ENCODE results near the gene CIRBP.

The CIRBP gene

GRCh38 chr19:1259876-1260748, 9.0 kb upstream of the CIRBP start:
- no peak for DNase-seq (ENCODE audit: low read depth)
- H3K4me3 ChIP-seq (ENCODE audit: low read depth, low read length), result peak overlapping the region; percentile 54
- TF ChIP-seq CTCF (IDR thresholded peaks at IDR 0.05; ENCODE audit: low read depth, low read length, missing control alignments), result no peak

GRCh38 chr19:1260749-1261537, 8.2 kb upstream of the CIRBP start:
- peak overlapping the region; percentile 72 for H3K4me3 ChIP-seq (ENCODE audit: low read depth, low read length)
- no peak for DNase-seq (ENCODE audit: low read depth)
- no peak for TF ChIP-seq CTCF (IDR thresholded peaks at IDR 0.05; ENCODE audit: low read depth, low read length, missing control alignments)

- TF ChIP-seq CTCF (IDR thresholded peaks at IDR 0.05; ENCODE audit: low read depth, low read length, missing control alignments), result peak; percentile 39
- no peak for DNase-seq (ENCODE audit: low read depth)
- H3K4me3 ChIP-seq (ENCODE audit: low read depth, low read length), result peak overlapping the region; percentile 72
These were observed 7.7 kb upstream of the CIRBP start for GRCh38 chr19:1261538-1261797.

- no peak for TF ChIP-seq CTCF (IDR thresholded peaks at IDR 0.05; ENCODE audit: low read depth, low read length, missing control alignments)
- H3K4me3 ChIP-seq (ENCODE audit: low read depth, low read length), result peak overlapping the region; percentile 72
- DNase-seq (ENCODE audit: low read depth), result no peak
These were observed 7.1 kb upstream of the CIRBP start for GRCh38 chr19:1261798-1262622.

- peak overlapping the region; percentile 72 for H3K4me3 ChIP-seq (ENCODE audit: low read depth, low read length)
- no peak for DNase-seq (ENCODE audit: low read depth)
- TF ChIP-seq CTCF (IDR thresholded peaks at IDR 0.05; ENCODE audit: low read depth, low read length, missing control alignments), result no peak
These were observed 6.5 kb upstream of the CIRBP start for GRCh38 chr19:1262623-1263123.

- H3K4me3 ChIP-seq (ENCODE audit: low read depth, low read length), result peak overlapping the region; percentile 72
- DNase-seq (ENCODE audit: low read depth), result no peak
- no peak for TF ChIP-seq CTCF (IDR thresholded peaks at IDR 0.05; ENCODE audit: low read depth, low read length, missing control alignments)
These were observed 5.9 kb upstream of the CIRBP start for GRCh38 chr19:1263188-1263587.

Data from GM12864 (cell line).